Measurements from ENCODE around the gene AGXT.

The AGXT gene

GRCh38 chr2:240898108-240898730 is 29.6 kb downstream of the AGXT start:
- no peak for DNase-seq (ENCODE audit: low read depth in 2 of 2)

- DNase-seq (ENCODE audit: low read depth in 2 of 2) = no peak
Measured at GRCh38 chr2:240898731-240899467, 30.3 kb downstream of the AGXT start.

- DNase-seq (ENCODE audit: low read depth in 2 of 2) = no peak
Measured at GRCh38 chr2:240899468-240899865, 30.8 kb downstream of the AGXT start.

- DNase-seq (ENCODE audit: low read depth in 2 of 2) = no peak
Measured at GRCh38 chr2:240900141-240900860, 31.7 kb downstream of the AGXT start.

- no peak for DNase-seq (ENCODE audit: low read depth in 2 of 2)
Measured at GRCh38 chr2:240901986-240902614, 33.5 kb downstream of the AGXT start.

GRCh38 chr2:240902615-240903041 is 34.0 kb downstream of the AGXT start:
- DNase-seq (ENCODE audit: low read depth in 2 of 2) = no peak

GRCh38 chr2:240903191-240904060 is 34.8 kb downstream of the AGXT start:
- no peak for DNase-seq (ENCODE audit: low read depth in 2 of 2)

GRCh38 chr2:240904216-240905175 is 35.9 kb downstream of the AGXT start:
- DNase-seq (ENCODE audit: low read depth in 2 of 2) = no peak

GRCh38 chr2:240905176-240905781 is 36.7 kb downstream of the AGXT start:
- no peak for DNase-seq (ENCODE audit: low read depth in 2 of 2)

- DNase-seq (ENCODE audit: low read depth in 2 of 2) = no peak
Measured at GRCh38 chr2:240906141-240906910, 37.7 kb downstream of the AGXT start, which contains the start of gene CROCC2. Gene CROCC2, plus strand, starts transcription at chr2:240906336. Its CDS starts 178 bp downstream, at chr2:240906514.

- DNase-seq (ENCODE audit: low read depth in 2 of 2) = no peak
Measured at GRCh38 chr2:240906911-240907590, 38.4 kb downstream of the AGXT start.

- DNase-seq (ENCODE audit: low read depth in 2 of 2) = no peak
Measured at GRCh38 chr2:240909216-240909974, 40.8 kb downstream of the AGXT start.

GRCh38 chr2:240911641-240912265 is 43.1 kb downstream of the AGXT start:
- no peak for DNase-seq (ENCODE audit: low read depth in 2 of 2)

GRCh38 chr2:240912878-240913809 is 44.5 kb downstream of the AGXT start:
- DNase-seq (ENCODE audit: low read depth in 2 of 2) = no peak

- DNase-seq (ENCODE audit: low read depth in 2 of 2) = peak; percentile 23 to 37
Measured at GRCh38 chr2:240913810-240914644, 45.4 kb downstream of the AGXT start.
